PC-9 (cell line): Measurements from ENCODE around the gene ADSS1.

Experiments
- EZH2 ChIP-seq: fragments of 200-600 bp; sonication (generic); IDR thresholded peaks from 2 replicates; pipeline ENCODE4 v1.8.0; 2017; ENCODE audit warnings: antibody characterized with exemption, low read depth
- TF ChIP-seq, protein P1 (sequence below): fragments of 200-600 bp; sonication (generic); conservative IDR thresholded peaks from 2 replicates; pipeline ENCODE4 v1.6.1; 2017; ENCODE audit warnings: mixed run types, antibody characterized with exemption, mild to moderate bottlenecking, moderate library complexity

DNA sequence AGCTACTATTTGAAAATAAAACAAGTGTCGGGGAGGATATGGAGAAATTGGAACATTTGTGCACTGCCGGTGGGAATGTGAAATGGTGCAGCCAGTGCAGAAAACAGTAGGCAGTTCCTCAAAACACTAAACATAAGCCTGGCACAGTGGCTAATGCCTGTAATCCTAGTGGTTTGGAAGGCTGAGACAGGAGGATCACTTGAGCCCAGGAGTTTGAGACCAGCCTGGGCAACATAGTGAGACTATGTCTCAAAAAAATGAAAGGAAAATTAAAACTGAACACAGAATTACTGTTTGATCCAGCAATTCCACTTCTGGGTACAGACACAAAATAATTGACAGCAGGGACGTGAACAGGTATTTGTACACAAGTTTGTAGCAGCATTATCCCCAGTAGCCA, 41.5 kb downstream of the ADSS1 start:
- no peak for TF ChIP-seq EZH2
- TF ChIP-seq, protein P1, sequence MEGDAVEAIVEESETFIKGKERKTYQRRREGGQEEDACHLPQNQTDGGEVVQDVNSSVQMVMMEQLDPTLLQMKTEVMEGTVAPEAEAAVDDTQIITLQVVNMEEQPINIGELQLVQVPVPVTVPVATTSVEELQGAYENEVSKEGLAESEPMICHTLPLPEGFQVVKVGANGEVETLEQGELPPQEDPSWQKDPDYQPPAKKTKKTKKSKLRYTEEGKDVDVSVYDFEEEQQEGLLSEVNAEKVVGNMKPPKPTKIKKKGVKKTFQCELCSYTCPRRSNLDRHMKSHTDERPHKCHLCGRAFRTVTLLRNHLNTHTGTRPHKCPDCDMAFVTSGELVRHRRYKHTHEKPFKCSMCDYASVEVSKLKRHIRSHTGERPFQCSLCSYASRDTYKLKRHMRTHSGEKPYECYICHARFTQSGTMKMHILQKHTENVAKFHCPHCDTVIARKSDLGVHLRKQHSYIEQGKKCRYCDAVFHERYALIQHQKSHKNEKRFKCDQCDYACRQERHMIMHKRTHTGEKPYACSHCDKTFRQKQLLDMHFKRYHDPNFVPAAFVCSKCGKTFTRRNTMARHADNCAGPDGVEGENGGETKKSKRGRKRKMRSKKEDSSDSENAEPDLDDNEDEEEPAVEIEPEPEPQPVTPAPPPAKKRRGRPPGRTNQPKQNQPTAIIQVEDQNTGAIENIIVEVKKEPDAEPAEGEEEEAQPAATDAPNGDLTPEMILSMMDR = no peak
